Measurements from ENCODE around the gene PSG1.

The PSG1 gene

GRCh38 chr19:42816894-42817293, 62.6 kb downstream of the PSG1 start:
- Mint-ChIP-seq H3K4me1 (ENCODE audit: low read depth) (no peaks in the 10 kb centered on the region), H3K9me3 (no peaks in the 10 kb centered on the region), H3K27me3 (ENCODE audit: low read depth) (no peaks in the 10 kb centered on the region), H3K4me3 (no peak overlapping the region), H3K27ac (no peak overlapping the region), H3K36me3 (ENCODE audit: low read depth) (no peaks in the 10 kb centered on the region)

Data from T-helper 1 cell treated with Interleukin-12 subunit alpha and Interleukin-12 subunit beta and Interleukin-4 antibody, amounts not matched to agents 30 μg/mL and 1 μg/mL, for 36 hours (primary cell).